HG03103 (cell line): Measurements from ENCODE around the gene SKA3.
"Not testable (repeated sequence)": the region's sequence is repeated elsewhere in the genome, so short reads cannot be mapped to it uniquely, and the experiment has no call there.

Experiments
- ATAC-seq: cut with Tn5 transposase; IDR thresholded peaks from one replicate; pipeline ENCODE4 v1.9.1; 2021; ENCODE audit warnings: low read depth; ENCODE audit not compliant: unreplicated experiment

SKA3 gene

DNA sequence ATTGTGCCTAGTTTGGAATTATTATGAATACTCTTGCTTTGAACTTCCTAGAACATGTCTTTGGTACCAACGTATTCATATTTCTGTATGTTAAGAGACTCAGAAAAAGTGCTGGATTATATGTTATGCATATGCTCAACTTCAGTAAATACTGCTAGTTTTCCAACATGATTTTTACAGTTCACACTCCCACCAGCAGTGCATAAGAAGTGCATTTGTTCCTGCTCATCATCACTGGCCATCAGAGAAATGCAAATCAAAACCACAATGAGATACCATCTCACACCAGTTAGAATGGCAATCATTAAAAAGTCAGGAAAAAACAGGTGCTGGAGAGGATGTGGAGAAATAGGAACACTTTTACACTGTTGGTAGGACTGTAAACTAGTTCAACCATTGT, 2.6 kb downstream of the SKA3 start:
- not testable (repeated sequence) for ATAC-seq

DNA sequence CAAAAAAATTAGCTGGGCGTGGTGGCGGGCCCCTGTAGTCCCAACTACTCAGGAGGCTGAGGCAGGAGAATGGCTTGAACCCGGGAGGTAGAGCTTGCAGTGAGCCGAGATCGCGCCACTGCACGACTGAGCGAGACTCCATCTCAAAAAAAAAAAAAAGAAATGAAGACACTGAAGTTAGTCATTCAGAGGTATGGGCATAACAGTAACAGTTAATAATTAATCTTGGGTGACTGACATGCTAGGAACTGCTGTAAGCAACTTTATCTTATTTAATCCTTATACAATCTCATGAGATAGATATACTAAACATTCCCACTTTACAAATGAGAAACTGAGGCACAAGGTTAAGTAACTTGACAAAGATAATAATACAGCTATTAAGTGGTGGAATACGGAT, 4.9 kb downstream of the SKA3 start:
- ATAC-seq, result no peak

- not testable (repeated sequence) for ATAC-seq
Measured at GRCh38 chr13:21165606-21166005, 10.7 kb downstream of the SKA3 start.

DNA sequence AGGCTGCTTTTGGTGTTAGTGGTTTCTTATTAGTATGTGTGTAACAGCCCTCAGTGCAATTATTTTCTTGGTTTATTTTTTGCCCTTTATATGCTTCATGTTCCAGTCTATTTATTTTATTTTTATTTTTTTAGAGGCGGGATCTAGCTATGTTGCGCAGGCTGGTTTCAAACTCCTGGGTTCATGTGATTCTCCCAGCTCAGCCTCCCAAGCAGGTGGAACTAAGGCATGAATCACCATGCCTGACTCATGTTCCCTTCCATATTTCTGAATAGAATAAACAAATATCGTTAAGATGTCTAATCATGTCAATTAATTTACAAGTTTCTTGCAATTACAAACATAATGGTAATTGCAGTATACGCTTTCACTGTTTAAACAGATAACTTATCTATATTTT, 11.7 kb downstream of the SKA3 start:
- no peak for ATAC-seq

DNA sequence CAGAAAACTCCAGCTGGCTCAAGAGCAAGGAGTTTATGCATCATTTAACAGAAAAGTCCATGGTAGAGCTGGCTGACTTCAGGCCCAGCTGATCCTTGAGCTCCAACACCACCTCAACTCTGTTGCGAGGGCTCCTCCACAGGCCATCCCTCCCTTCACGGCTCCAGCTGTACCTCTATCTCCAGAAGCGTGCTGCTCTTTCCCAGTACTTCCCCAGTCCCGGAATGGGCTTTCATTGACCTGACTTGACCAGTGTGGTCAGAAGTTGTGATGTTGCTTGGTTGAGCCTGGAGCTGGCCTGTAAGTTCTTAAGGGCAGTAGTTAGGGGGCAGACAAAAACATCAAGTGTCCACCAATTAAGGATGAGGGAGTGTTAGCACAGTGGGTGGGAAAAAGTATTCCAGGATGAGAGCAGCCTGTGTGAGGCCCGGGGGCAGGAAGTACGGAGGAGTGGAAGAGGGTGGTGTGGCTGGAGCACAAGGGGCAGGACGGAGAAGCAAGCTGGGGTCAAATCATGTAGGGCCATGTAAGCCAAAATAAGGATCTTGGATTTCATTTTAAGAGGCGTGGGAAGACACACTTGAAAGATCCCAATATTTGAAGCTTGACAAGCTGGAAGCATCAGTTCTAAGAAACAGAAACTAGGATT, 24.0 kb downstream of the SKA3 start:
- no peak for ATAC-seq

DNA sequence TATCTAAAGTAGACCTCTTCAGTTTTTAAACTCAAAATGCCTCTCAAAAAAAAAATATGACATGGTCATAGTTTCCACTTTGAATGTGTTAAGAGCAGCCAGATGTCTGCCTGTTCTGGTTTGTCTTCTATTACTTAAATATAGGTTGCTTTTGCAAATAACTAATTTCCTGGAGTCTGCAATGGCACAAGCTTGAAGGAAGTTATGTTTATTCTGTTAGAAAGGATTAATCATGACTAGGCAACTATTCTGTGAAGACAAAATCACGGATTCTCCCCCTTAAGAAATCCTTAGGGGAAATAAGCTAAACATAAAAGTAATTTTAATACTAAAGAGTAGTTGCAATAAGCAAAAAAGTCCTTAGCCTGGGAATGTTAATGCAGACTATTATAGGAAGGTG, 26.3 kb downstream of the SKA3 start:
- ATAC-seq, result no peak

DNA sequence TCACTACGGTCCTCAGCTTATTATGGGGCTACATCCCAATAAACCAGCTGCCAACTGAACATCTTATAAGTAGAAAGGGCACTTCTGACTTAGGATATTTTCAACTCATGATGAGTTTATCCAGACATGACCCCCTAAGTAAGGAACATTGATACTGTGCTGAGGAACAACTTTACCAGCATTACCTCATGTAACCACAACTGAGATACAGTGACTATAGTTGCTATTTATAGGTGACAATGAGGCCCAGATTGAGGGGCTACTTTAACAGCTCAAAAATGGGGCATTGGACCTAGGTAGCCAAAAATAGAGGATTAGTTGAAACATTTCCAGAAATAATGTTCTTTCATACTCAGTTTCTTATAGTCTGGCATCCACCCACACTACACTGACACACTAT, 26.8 kb downstream of the SKA3 start:
- peak; percentile 64 for ATAC-seq

DNA sequence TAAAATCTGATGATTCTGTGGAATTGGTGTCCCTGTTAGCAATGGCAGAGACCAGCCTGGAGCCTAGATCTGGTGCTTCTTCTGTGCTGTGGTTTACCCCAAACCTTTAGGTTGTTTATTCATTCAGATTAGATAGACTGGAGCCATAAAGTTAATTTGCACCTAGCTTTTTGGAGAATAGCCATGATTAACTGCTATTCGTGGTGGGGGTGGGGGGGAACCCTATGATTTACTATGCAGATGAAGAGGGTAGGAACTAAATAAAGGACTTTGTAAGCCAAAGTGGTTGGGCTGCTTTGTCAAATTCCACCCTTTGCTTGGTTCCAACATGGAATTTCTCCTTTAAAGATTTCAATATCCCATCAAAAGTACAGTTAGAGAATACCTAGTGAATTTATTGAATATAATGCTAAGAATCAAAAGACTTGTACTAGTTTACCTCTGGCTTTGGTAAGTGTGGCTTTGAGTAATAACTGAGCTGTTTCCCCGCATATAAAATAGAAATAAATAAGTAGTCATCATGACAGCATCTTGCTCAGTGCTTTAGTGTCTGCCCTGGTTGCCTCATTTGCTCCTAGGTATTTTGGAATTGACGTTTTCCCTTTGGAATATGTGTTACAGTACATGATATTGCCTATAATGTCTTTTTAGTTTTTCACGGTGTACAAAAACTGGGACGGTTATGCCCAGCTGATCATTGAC, 27.6 kb downstream of the SKA3 start:
- ATAC-seq, result no peak

DNA sequence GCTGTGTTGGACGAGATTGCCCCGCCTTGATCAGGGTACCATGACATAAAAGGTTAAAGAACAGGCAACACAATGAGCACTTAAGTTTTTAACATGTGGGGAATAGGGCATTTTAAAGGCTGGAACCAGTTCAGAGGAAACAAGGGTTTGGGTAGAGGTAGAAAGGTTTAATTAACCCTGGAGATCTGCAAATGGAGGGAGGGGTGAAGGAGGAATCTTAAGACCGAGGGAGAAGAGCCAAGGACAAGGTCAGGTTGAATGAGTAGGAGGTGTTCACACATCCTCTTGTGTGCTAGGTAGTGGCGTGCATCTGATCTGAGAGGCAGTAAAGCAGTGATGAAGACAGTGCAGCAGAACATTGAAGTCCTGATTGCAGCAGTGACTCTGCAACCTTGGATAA, 28.5 kb downstream of the SKA3 start:
- ATAC-seq, result no peak

DNA sequence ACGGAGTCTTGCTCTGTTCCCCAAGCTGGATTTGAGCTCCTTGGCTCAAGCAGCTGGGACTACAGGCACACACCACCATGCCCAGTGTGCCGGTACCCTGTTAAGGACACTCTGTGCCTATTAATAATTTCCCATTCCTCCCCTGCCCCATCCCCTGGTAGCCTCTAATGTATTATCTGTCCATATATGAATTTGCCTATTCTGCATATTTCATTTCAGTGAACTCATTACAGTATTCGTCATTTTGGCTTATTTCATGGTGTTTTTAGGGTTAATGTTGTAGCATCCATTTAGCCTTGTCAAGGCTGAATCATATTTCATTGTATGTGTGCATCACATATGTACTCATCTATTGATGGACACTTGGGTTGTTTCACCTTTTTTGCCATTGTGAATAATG, 33.6 kb downstream of the SKA3 start:
- no peak for ATAC-seq

DNA sequence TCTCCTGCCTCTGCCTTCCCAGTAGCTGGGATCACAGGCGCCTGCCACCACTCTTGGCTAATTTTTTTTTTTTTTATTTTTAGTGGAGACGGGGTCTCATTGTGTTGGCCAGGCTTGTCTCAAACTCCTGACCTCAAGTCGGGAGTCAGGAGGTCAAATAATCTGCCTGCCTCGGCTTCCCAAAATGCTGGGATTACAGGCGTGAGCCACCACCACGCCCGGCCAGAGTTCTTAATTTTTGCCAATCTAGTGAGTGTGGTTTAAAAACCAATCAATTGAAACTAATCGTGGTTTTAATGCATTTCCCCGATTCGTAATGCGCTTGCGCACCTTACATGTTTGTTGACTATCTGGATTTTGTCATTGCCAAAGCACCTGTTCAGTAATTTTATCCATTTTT, 37.0 kb downstream of the SKA3 start:
- no peak for ATAC-seq

- no peak for ATAC-seq
Measured at GRCh38 chr13:21138561-21138960, 37.8 kb downstream of the SKA3 start.

GRCh38 chr13:21137696-21138095, 38.7 kb downstream of the SKA3 start:
- no peak for ATAC-seq

DNA sequence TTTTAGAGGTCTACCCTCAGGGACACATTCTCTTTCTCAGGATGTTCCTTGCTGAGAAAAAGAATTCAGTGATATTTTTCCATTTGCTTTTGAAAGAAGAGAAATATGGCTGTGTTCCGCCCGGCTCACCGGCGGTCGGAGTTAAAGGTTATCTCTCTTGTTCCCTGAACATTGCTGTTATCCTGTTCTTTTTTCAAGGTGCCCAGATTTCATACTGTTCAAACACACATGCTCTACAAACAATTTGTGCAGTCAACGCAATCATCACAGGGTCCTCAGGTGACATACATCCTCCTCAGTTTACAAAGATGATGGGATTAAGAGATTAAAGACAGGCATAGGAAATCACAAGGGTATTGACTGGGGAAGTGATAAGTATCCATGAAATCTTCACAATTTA, 40.5 kb downstream of the SKA3 start:
- ATAC-seq, result not testable (repeated sequence)

DNA sequence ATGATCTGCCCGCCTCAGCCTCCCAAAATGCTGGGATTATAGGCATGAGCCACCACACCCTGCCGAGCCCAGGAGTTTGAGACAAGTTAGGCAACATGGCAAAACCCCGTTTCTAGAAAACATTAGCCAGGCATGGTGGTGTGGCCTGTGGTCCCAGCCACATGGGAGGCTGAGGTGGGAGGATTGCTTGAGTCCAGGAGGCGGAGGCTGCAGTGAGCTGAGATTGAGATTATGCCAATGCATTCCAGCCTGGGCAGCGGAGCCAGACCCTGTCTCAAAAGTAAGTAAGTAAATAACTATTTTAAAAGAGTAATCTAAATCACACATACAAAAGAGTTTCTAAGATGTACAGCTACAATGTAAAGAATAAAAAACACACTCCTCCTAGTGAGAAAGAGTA, 41.9 kb downstream of the SKA3 start:
- no peak for ATAC-seq

DNA sequence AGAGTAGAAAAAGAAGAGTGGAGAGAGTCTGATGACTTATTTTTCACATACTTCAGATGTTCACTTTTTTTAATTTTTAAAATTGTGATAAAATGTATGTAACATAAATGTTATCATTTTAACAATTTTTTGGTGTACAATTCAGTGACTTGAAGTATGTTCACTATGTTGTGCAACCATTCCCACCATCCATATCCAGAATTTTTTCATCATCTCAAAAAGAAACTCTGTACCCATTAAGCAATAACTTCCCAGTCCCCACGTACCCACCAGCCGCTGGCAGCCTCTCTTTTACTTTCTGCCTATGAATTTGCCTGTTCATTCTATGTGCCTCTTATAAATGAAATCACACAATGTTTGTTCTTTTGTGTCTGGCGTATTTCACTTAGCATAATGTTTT, 43.3 kb downstream of the SKA3 start:
- ATAC-seq, result no peak

DNA sequence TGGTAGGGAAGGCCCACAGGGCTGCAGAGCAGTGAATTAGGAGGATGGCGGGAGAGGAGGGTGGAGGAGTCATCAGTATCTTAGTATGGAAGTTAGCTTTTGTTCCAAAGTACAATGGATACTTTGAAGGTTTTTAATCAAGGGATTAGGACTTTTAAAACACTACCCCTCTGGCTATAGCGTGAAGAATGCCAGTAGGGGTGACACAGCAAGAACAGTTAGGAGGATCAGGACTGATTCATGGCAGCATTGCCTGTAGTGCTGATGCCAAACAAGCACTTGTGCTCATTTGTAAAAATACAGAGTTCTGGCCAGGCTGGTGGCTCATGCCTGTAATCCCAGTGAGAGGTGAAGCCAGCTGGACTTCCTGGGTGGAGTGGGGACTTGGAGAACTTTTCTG, 46.2 kb downstream of the SKA3 start:
- ATAC-seq, result no peak

- ATAC-seq, result no peak
Measured at GRCh38 chr13:21124852-21125251, 51.5 kb downstream of the SKA3 start.

DNA sequence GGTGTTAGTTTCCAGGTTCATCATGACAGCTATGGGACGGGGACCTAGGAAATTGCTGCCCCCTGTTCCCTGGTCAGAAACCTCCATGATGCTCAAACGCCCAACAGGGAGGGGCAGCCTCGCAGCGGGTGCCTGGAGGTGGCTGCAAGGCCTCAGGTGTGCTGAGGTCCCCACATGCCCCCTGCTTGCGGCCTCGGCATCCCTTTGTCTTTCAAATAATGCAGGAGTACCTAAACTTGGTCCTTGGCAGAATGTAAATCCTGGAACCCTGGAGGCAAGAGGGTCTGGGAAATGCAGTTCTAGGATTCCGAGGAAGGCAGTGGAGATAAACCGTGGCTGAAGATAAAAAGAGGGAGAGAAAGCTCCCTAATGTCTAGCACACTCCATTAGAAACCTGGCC, 52.4 kb downstream of the SKA3 start:
- no peak for ATAC-seq

GRCh38 chr13:21121616-21122015, 54.7 kb downstream of the SKA3 start:
- ATAC-seq, result no peak

GRCh38 chr13:21120191-21120590, 56.2 kb downstream of the SKA3 start:
- no peak for ATAC-seq

DNA sequence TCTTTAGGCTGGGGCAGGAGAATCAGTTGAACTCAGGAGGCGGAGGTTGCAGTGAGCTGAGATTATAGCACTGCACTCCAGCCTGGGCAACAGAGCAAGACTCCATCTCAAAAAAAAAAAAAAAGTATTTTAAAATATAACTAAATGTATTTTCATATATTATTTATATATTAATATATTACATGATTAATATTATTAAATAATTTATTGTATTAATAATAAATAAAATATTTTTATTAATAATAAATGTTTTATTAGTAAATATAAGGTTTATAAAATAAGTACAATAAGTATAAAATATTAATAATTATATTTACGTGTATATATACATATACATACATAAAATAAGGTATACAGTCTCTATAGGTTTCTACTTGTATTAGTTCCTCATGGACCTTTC, 56.8 kb downstream of the SKA3 start:
- ATAC-seq, result no peak

GRCh38 chr13:21118180-21118579, 58.2 kb downstream of the SKA3 start:
- no peak for ATAC-seq
